Testis (tissue), 2 donors: ENCODE data around the gene SHFL.

Source experiments
- POLR2A ChIP-seq: fragments of 450-650 bp; IDR thresholded peaks from one replicate; pipeline ENCODE4 v1.6.1; 2017; ENCODE audit warnings: antibody characterized with exemption, mild to moderate bottlenecking, moderate library complexity
- TF ChIP-seq, protein P1 (sequence below), 3 experiments: fragments of 450-650 bp in 2 of 3; fragments of 200-600 bp in 1 of 3; sonication (generic) in 1 of 3; IDR thresholded peaks; one replicate each; pipeline ENCODE4 v1.5.1; 2016 to 2019; ENCODE audit warnings: antibody characterized with exemption in 3 of 3, mild to moderate bottlenecking in 2 of 3, moderate library complexity in 1 of 3

DNA sequence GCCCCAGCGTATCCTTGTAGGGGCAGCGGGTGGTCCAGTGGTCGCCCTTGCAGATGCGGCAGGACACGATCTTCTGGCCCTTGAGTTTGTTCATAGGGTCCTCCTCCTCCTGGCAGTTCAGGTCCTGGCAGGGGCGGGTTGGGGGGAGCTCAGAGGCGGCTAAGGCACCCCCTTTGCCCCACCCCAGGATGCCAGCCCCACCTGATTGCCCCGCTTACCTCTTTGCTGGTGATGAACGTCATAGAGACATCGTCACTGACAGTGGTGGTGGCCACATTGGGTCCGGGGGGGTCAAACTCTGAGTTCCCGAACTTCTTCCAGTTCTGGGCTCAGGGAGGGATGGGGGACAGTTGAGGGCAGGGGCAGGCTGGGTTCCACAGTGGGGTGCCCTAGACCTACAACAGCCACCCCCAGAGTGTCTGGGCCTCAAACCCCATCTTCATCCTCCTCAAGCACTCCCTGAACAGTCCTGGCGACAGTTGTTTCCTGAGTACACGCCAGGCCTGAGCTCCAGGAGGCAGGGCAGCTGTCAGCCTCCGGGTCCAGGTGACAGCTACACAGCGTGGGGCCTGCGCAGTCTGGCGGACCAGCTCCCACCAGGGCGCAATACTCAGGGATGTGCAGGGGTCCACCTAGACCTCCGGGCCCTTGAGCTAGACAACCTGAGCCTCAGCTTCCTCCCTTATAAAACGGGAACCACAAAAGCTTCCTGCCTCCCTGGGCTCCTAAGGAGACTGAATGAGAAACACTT lies 30.9 kb downstream of the SHFL start:
- TF ChIP-seq, protein P1, sequence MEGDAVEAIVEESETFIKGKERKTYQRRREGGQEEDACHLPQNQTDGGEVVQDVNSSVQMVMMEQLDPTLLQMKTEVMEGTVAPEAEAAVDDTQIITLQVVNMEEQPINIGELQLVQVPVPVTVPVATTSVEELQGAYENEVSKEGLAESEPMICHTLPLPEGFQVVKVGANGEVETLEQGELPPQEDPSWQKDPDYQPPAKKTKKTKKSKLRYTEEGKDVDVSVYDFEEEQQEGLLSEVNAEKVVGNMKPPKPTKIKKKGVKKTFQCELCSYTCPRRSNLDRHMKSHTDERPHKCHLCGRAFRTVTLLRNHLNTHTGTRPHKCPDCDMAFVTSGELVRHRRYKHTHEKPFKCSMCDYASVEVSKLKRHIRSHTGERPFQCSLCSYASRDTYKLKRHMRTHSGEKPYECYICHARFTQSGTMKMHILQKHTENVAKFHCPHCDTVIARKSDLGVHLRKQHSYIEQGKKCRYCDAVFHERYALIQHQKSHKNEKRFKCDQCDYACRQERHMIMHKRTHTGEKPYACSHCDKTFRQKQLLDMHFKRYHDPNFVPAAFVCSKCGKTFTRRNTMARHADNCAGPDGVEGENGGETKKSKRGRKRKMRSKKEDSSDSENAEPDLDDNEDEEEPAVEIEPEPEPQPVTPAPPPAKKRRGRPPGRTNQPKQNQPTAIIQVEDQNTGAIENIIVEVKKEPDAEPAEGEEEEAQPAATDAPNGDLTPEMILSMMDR (IDR thresholded peaks at IDR 0.05), result no peak
- no peak for TF ChIP-seq POLR2A
